T-cell (primary cell): ENCODE data around the gene DNAJC5. TPM values are rescaled to one million over a fixed set of nuclear protein-coding genes. Genes with fewer than 3 reads are reported as not detected.

Source experiments
- ATAC-seq, 4 experiments: fragments of 200-7000 bp in 3 of 4; fragments of 150-1000 bp in 1 of 4; cut with Tn5 transposase; replicated peaks in 1 of 4; 1 replicate in 3 of 4; 2 replicates in 1 of 4; pipeline ENCODE4 v1.10.0; 2021; ENCODE audit warnings: moderate library complexity in 3 of 4, mild to moderate bottlenecking in 2 of 4, moderate number of reproducible peaks in 1 of 4
- CTCF ChIA-PET, 2 donors: fragments of 300-600 bp; sonication (Branson Sonifier 250); formaldehyde crosslinking; loops; one replicate each; lab custom pipeline; 2022; ENCODE audit warnings: antibody characterized with exemption in 2 of 2; lab: Charles Lee
- POLR2A ChIA-PET, 2 donors: fragments of 300-600 bp; sonication (Branson Sonifier 250); formaldehyde crosslinking; loops; one replicate each; lab custom pipeline; 2022; ENCODE audit warnings: antibody characterized with exemption in 2 of 2; lab: Charles Lee
- DNase-seq, 35 experiments: peaks; one replicate each; pipeline versions ENCODE4 v3.0.0 to v3.0.0-alpha.2; 2013 to 2023
- H3K27ac ChIP-seq: one replicate; pipeline ENCODE4 v1.5.1; 2013; ENCODE audit warnings: low read length
- H3K27me3 ChIP-seq, 2 experiments: replicated peaks in 1 of 2; 1 replicate in 1 of 2; 2 replicates in 1 of 2; pipeline versions ENCODE4 v1.6.1 to v1.7.0; 2013; ENCODE audit warnings: low read length in 1 of 2, mixed read lengths in 1 of 2; ENCODE audit not compliant: control insufficient read depth in 2 of 2, insufficient read depth in 2 of 2; ENCODE audit errors: extremely low read depth in 1 of 2
- H3K36me3 ChIP-seq, 2 donors: 1 replicate in 1 of 2; 2 replicates in 1 of 2; pipeline versions ENCODE4 v1.6.1 to v1.7.0; 2013; ENCODE audit warnings: low read length in 1 of 2; ENCODE audit not compliant: control insufficient read depth in 2 of 2, insufficient read depth in 1 of 2; ENCODE audit errors: extremely low read depth in 1 of 2
- H3K4me1 ChIP-seq, 2 experiments: 1 replicate in 1 of 2; 2 replicates in 1 of 2; pipeline versions ENCODE4 v1.6.1 to v1.7.0; 2013; ENCODE audit warnings: low read length in 2 of 2, mixed read lengths in 1 of 2; ENCODE audit not compliant: insufficient read depth in 2 of 2, control insufficient read depth in 1 of 2; ENCODE audit errors: extremely low read depth in 1 of 2
- H3K4me3 ChIP-seq, 2 donors: 1 replicate in 1 of 2; 2 replicates in 1 of 2; pipeline versions ENCODE4 v1.5.1 to v1.7.0; 2013; ENCODE audit warnings: mild to moderate bottlenecking in 2 of 2, low read length in 1 of 2, moderate library complexity in 1 of 2; ENCODE audit not compliant: control insufficient read depth in 1 of 2; ENCODE audit errors: extremely low read depth in 1 of 2
- H3K9me3 ChIP-seq: 2 replicates; pipeline ENCODE4 v1.7.0; 2013
- H3K27ac Mint-ChIP-seq, 2 donors: one replicate each; pipeline ENCODE4 v1.8.0; 2020 to 2021; ENCODE audit warnings: mild to moderate bottlenecking in 2 of 2, mixed read lengths in 2 of 2
- H3K27me3 Mint-ChIP-seq, 2 donors: one replicate each; pipeline ENCODE4 v1.8.0; 2021 to 2022; ENCODE audit warnings: mixed read lengths in 2 of 2
- H3K36me3 Mint-ChIP-seq: one replicate; pipeline ENCODE4 v1.8.0; 2021; ENCODE audit warnings: mixed read lengths
- H3K4me1 Mint-ChIP-seq, 3 donors: one replicate each; pipeline ENCODE4 v1.8.0; 2020 to 2022; ENCODE audit warnings: mixed read lengths in 3 of 3, mild to moderate bottlenecking in 1 of 3
- H3K4me3 Mint-ChIP-seq, 3 donors: one replicate each; pipeline ENCODE4 v1.8.0; 2020 to 2022; ENCODE audit warnings: mild to moderate bottlenecking in 3 of 3, mixed read lengths in 3 of 3, moderate library complexity in 3 of 3
- H3K9me3 Mint-ChIP-seq, 3 donors: one replicate each; pipeline ENCODE4 v1.8.0; 2020 to 2022; ENCODE audit warnings: mixed read lengths in 3 of 3
- WGBS: methylation state at CpG from one replicate; pipeline ENCODE4 v1.1.5; 2013; ENCODE audit warnings: missing lambda C conversion rate; ENCODE audit not compliant: insufficient coverage; 5-methylcytosine and 5-hydroxymethylcytosine counted together
- total RNA-seq, 35 experiments: library from RNA in 6 of 35; stranded (reverse) in 6 of 35; fragments of 120-200 nt in 1 of 35; gene quantifications; one replicate each; pipeline versions ENCODE4 v1.2.1 to v1.2.4 and lab custom pipeline; 2013 to 2026

Gene DNAJC5
- total RNA-seq, 5 donors from 2014 or later (not counting 1 experiment from before 2014, with no cell fraction given) = 35.4 to 63.7 (median 54.9) TPM

DNA sequence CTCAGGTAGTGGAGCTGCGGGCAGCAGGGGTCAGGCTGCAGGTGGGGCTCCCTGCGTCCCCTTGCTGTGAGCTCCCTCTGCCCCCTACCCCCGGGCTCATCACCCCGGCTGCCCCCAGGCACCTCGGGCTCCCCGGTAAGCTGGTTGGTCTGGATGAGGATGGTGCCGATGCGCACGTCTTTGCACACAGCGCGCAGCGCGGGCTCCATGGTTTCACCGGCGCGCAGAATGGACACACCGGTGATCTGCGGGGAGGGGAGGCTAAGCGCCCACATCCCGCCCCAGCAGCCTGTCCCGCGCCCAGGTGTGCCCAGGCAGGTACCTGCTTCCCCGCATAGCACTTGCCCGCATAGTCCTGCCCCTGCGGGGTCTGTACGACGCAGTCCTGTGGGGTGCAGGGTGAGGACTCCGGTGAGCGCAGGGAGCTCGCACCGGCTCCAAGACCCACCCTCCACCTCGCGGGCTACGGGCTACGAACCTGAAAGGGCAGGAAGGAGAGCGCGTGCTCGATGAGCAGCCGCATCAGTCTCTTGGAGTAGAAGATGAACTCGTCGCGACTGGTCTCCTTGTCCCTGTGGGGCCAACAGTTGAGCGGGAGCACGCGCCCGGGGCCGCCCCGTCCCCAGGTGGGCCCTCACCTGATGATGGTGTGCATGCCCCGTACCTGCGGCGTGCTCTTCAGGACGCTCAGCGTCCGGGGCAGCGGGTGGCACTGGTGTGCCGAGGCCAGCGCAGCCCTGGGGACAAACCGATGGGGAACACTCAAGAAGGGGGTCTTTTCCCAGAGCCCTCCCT is 45.7 kb downstream of the DNAJC5 start:
- no peaks in the 10 kb centered on the region for H3K27me3 ChIP-seq
- peaks cover 20 to 62% of the 10 kb centered on the region in 2 donors for H3K36me3 ChIP-seq
- ATAC-seq (peak in 1 of 4 experiments; percentile 2), DNase-seq (no peak)
- Mint-ChIP-seq H3K27me3 (no peaks in the 10 kb centered on the region), H3K4me1 (peaks cover 15 to 28% (median 17%) of the 10 kb centered on the region in 3 donors), H3K36me3 (peaks cover 20% of the 10 kb centered on the region), H3K9me3 (no peaks in the 10 kb centered on the region), H3K4me3 (peak overlapping the region in 1 of 3 donors; percentile 40), H3K27ac (peak overlapping the region in 1 of 2 donors; percentile 39)
- ChIA-PET POLR2A (no interaction called here), CTCF (no interaction called here)
- no peaks in the 10 kb centered on the region for H3K9me3 ChIP-seq
- 96% methylated on average over 38 of the region's 58 CpGs for WGBS
- peaks cover 2 to 34% of the 10 kb centered on the region in 2 experiments for H3K4me1 ChIP-seq
- H3K27ac ChIP-seq = no peak overlapping the region
- H3K4me3 ChIP-seq = no peak overlapping the region

DNA sequence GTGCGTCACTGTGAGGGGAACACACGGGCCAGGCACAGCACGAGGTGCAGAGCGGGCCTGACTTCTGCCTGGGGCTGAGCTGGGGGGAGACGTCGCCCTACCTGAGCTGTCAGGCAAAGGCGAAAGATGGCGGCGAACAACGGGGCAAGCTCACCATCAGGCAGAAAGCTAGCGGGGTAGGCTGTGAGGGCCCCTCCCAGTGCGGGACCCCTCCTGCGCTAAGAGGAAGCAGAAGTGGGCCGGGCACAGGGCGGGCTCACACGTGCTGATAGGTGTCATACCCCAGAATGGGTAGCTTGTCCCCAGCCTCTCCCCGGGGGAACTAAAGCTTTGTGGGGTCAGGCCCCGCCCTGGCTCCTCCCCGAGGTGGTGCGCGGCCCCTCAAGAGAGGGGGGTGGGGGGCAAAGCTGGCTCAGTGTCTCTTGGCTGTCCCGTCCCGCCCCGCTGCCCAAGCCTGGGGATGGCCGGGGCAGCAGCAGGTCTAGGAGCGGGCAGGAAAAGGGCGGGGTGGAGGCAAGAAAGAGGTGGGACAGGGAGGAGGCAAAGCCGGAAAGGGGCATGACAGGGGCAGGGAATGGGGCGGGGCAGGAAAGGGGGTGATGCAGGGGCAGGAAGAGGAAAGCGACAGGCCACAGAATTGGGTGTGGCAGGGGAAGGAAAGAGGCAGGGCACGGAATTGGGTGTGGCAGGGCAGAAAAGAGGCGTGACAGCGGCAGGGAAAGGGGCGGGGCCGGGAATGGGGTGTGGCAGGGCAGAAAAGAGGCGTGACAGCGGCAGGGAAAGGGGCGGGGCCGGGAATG is 46.6 kb downstream of the DNAJC5 start:
- H3K27me3 ChIP-seq = no peaks in the 10 kb centered on the region
- H3K36me3 ChIP-seq = peaks cover 20 to 60% of the 10 kb centered on the region in 2 donors
- ChIA-PET CTCF (interaction anchor here in 1 of 2 donors (0.7 kb wide), 1 partner anchor 9 kb away, joined by 3 read pairs; no protein-coding TSS in a partner anchor), POLR2A (no interaction called here)
- peaks cover 11 to 30% (median 17%) of the 10 kb centered on the region in 3 donors for H3K4me1 Mint-ChIP-seq
- WGBS = 80% methylated on average over 20 of the region's 39 CpGs
- peak overlapping the region; percentile 44 for H3K27ac ChIP-seq
- H3K36me3 Mint-ChIP-seq = peaks cover 16% of the 10 kb centered on the region
- DNase-seq = peak; percentile 52 to 89 (median 74)
- H3K9me3 ChIP-seq = no peaks in the 10 kb centered on the region
- peak overlapping the region; percentile 39 to 81 for H3K27ac Mint-ChIP-seq
- no peak overlapping the region for H3K4me3 ChIP-seq
- no peaks in the 10 kb centered on the region for H3K9me3 Mint-ChIP-seq
- peaks cover 2 to 34% of the 10 kb centered on the region in 2 experiments for H3K4me1 ChIP-seq
- H3K4me3 Mint-ChIP-seq = peak overlapping the region in 1 of 3 donors; percentile 53
- H3K27me3 Mint-ChIP-seq = no peaks in the 10 kb centered on the region
- peak; percentile 78 to 85 (median 80) for ATAC-seq

DNA sequence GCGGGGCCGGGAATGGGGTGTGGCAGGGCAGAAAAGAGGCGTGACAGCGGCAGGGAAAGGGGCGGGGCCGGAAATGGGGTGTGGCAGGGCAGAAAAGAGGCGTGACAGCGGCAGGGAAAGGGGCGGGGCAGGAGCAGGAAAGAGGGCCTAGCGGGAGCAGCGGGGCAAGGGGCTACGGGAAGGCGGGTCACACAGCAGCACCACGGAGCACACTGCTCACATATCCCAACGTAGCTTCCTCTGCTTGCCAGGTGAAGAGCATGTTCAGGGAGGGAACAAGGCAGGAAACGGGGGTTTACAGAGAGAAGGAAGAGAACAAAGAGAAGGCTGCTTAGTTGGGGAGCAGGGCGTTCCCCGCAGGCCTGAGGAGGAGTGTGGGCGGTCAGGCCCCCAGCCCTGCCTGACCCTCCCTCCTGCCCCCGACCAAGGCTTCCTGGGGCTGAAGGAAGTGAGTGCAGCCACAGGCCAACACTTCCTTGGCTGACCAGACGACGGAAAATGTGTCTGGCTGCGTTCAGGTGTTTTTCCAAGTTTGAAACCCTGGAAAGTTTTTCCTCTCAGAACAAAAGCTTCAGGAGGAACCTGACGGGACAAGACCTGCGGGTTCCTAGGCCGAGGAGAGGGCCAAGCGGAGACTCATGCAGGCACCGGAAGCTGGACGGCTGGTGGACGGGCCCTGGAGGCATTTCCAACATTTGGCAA is 47.5 kb downstream of the DNAJC5 start:
- H3K4me3 ChIP-seq = no peak overlapping the region
- Mint-ChIP-seq H3K36me3 (peaks cover 16% of the 10 kb centered on the region), H3K9me3 (no peaks in the 10 kb centered on the region), H3K27ac (peak overlapping the region; percentile 70 to 78), H3K4me3 (peak overlapping the region in 1 of 3 donors; percentile 53), H3K4me1 (peaks cover 19 to 36% (median 24%) of the 10 kb centered on the region in 3 donors), H3K27me3 (no peaks in the 10 kb centered on the region)
- DNase-seq = peak in 8 of 35 experiments; percentile 21 to 53 (median 48)
- POLR2A ChIA-PET = interaction anchor here in 1 of 2 donors (0.5 kb wide), 1 partner anchor 21 kb away, joined by 3 read pairs; no protein-coding TSS in a partner anchor
- 68% methylated on average over 18 of the region's 30 CpGs for WGBS
- H3K4me1 ChIP-seq = peaks cover 2 to 40% of the 10 kb centered on the region in 2 experiments
- ATAC-seq = peak in 1 of 4 experiments; percentile 19
- peaks cover 17 to 60% of the 10 kb centered on the region in 2 donors for H3K36me3 ChIP-seq
- H3K27ac ChIP-seq = no peak overlapping the region
- H3K9me3 ChIP-seq = no peaks in the 10 kb centered on the region
- no peaks in the 10 kb centered on the region for H3K27me3 ChIP-seq
- CTCF ChIA-PET = no interaction called here

DNA sequence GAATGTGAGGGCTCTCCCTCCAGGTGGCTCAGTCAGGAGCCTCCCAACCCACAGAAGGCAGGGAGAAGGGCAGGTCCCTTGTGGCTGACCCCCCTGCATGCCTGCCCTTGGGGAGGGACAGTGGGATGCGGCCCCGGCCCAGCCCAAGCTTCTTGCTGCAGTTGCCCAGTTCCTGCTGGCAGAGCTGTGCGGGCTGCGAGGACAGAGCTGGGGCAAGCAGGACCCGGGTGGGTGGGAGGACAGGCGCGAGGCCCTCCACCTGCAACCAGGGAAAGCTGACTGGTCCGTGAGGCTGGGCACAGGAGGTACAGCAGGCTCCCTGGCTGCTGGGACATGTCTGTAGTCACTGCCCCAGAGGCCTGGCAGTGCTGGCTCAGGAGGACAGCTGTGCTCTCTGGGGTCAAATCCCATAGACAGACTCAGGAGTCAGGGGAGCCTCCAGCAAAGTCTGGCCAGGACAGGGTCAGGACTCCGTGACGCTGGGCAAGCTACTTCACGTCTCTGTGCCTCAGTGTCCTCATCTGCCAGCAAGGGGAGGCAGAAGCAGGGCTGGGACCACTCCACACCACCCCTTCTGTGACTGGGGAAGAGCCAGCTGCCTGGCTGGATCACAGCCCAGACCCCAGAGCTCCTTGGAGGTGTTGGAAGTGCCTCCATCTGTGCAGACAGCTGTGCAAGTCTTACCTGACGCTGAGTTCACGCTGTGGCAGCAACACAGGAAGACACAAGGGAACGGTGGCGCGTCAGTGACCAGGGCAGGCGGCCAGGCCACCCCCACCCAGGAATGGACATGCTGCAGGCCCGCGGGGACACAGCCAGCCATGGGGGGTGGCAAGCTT is 48.3 kb downstream of the DNAJC5 start:
- POLR2A ChIA-PET = interaction anchor here in 1 of 2 donors (0.5 kb wide), 1 partner anchor 22 kb away, joined by 3 read pairs; no protein-coding TSS in a partner anchor
- Mint-ChIP-seq H3K27me3 (no peaks in the 10 kb centered on the region), H3K4me3 (no peak overlapping the region), H3K36me3 (peaks cover 11% of the 10 kb centered on the region), H3K9me3 (no peaks in the 10 kb centered on the region), H3K27ac (no peak overlapping the region), H3K4me1 (peaks cover 27 to 40% (median 32%) of the 10 kb centered on the region in 3 donors)
- ATAC-seq = no peak
- Histone ChIP-seq H3K4me3 (no peak overlapping the region), H3K9me3 (no peaks in the 10 kb centered on the region), H3K4me1 (peaks cover 7 to 48% of the 10 kb centered on the region in 2 experiments), H3K27ac (no peak overlapping the region), H3K36me3 (peaks cover 17 to 55% of the 10 kb centered on the region in 2 donors), H3K27me3 (no peaks in the 10 kb centered on the region)
- CTCF ChIA-PET = no interaction called here
- 95% methylated on average over 19 of the region's 19 CpGs for WGBS
- DNase-seq = no peak

DNA sequence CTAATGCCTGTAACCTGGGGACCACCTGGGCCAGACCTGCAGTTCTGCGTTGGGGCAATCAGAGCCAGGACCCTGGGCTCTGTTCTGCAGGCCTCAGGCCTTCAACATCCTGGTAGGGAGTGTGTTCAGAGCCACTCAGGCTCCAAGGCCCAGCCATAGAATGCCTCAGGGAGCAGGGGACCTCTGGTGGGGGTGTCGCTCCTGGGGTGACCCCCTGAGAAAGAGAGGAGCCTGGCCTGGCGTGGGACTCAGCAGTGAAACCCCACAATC is 48.8 kb downstream of the DNAJC5 start:
- POLR2A ChIA-PET = no interaction called here
- Mint-ChIP-seq H3K4me3 (no peak overlapping the region), H3K27ac (no peak overlapping the region), H3K9me3 (no peaks in the 10 kb centered on the region), H3K4me1 (peaks cover 32 to 46% (median 36%) of the 10 kb centered on the region in 3 donors), H3K27me3 (no peaks in the 10 kb centered on the region), H3K36me3 (peaks cover 11% of the 10 kb centered on the region)
- CTCF ChIA-PET = no interaction called here
- H3K36me3 ChIP-seq = peaks cover 17 to 54% of the 10 kb centered on the region in 2 donors
- no peak overlapping the region for H3K27ac ChIP-seq
- no peaks in the 10 kb centered on the region for H3K9me3 ChIP-seq
- ATAC-seq = no peak
- H3K27me3 ChIP-seq = no peaks in the 10 kb centered on the region
- H3K4me3 ChIP-seq = no peak overlapping the region
- DNase-seq = no peak
- WGBS = 100% methylated on average over 3 of the region's 3 CpGs
- peaks cover 11 to 53% of the 10 kb centered on the region in 2 experiments for H3K4me1 ChIP-seq
